Colonic mucosa (tissue), 4 donors: ENCODE data around the gene PRCC. TPM values are rescaled to one million over a fixed set of nuclear protein-coding genes. Genes with fewer than 3 reads are reported as not detected.
A peak's percentile ranks its signal among the peaks of the same experiment; 100 is the strongest.

ENCODE experiments used
- DNase-seq: peaks from one replicate; pipeline ENCODE4 v3.0.0-alpha.2; 2020
- H3K27ac ChIP-seq: fragments of 200-600 bp; one replicate; pipeline ENCODE4 v1.8.0; 2021
- H3K27me3 ChIP-seq: fragments of 200-600 bp; one replicate; pipeline ENCODE4 v1.8.0; 2021
- H3K36me3 ChIP-seq: fragments of 200-600 bp; one replicate; pipeline ENCODE4 v1.8.0; 2021
- H3K4me1 ChIP-seq: fragments of 200-600 bp; one replicate; pipeline ENCODE4 v1.8.0; 2021; ENCODE audit warnings: mild to moderate bottlenecking
- H3K4me3 ChIP-seq: fragments of 200-600 bp; one replicate; pipeline ENCODE4 v1.8.0; 2021
- H3K9ac ChIP-seq, 2 donors: one replicate each; pipeline ENCODE4 v1.7.0; 2013; ENCODE audit warnings: control low read depth in 2 of 2, low read depth in 2 of 2, low read length in 2 of 2
- H3K9me3 ChIP-seq: fragments of 200-600 bp; one replicate; pipeline ENCODE4 v1.8.0; 2021
- CTCF ChIP-seq: fragments of 200-600 bp; IDR thresholded peaks from one replicate; pipeline ENCODE4 v1.8.0; 2022; ENCODE audit warnings: antibody characterized with exemption, mild to moderate bottlenecking
- intact Hi-C: fragments of 100-400 bp; cut with DNase I; formaldehyde crosslinking; loops from one replicate; pipeline ENCODE4 v1.14.1; 2022
- total RNA-seq, 2 donors: library from RNA; stranded (reverse); fragmentation: NEBNext Ultra II Directional in 1 of 2; extraction: Animal tissue kit (Norgen Biotek cat#: 25700) in 1 of 2; gene quantifications; one replicate each; pipeline ENCODE4 v1.2.1, GENCODE V29; 2021
- donor health status: healthy.
- donor health status: DM: no; HTN: no; CAD: no.
- donor health status: DM: no; HTN: no; CAD: no.

Gene PRCC
- total RNA-seq, 2 donors from 2014 or later = 57.1 to 58.7 TPM

GRCh38 chr1:156748670-156749418 is 18.5 kb upstream of the PRCC start:
- Histone ChIP-seq H3K9me3 (no peaks in the 10 kb centered on the region), H3K9ac (peak overlapping the region; percentile 98 to 99), H3K27ac (peak overlapping the region; percentile 94), H3K36me3 (no peaks in the 10 kb centered on the region), H3K27me3 (no peaks in the 10 kb centered on the region), H3K4me1 (peaks cover 27% of the 10 kb centered on the region), H3K4me3 (peak overlapping the region; percentile 95)
- intact Hi-C loops = no loop called here
- peak; percentile 81 for DNase-seq
- no peak for TF ChIP-seq CTCF

GRCh38 chr1:156749419-156750118 is 17.8 kb upstream of the PRCC start:
- Histone ChIP-seq H3K4me3 (peak overlapping the region; percentile 95), H3K27ac (peak overlapping the region; percentile 94), H3K27me3 (no peaks in the 10 kb centered on the region), H3K36me3 (no peaks in the 10 kb centered on the region), H3K4me1 (peaks cover 27% of the 10 kb centered on the region), H3K9ac (peak overlapping the region; percentile 98 to 99), H3K9me3 (no peaks in the 10 kb centered on the region)
- peak; percentile 81 for DNase-seq
- no peak for TF ChIP-seq CTCF
- intact Hi-C loops = no loop called here

GRCh38 chr1:156750191-156750672 is 17.1 kb upstream of the PRCC start:
- Histone ChIP-seq H3K4me3 (peak overlapping the region; percentile 95), H3K9me3 (no peaks in the 10 kb centered on the region), H3K4me1 (peaks cover 27% of the 10 kb centered on the region), H3K36me3 (no peaks in the 10 kb centered on the region), H3K9ac (peak overlapping the region; percentile 98 to 99), H3K27me3 (no peaks in the 10 kb centered on the region), H3K27ac (peak overlapping the region; percentile 94)
- TF ChIP-seq CTCF = no peak
- peak; percentile 73 for DNase-seq
- intact Hi-C loops = no loop called here

- TF ChIP-seq CTCF = no peak
- no peaks in the 10 kb centered on the region for H3K36me3 ChIP-seq
- peak; percentile 50 for DNase-seq
- H3K4me3 ChIP-seq = peak overlapping the region; percentile 95
- H3K27me3 ChIP-seq = no peaks in the 10 kb centered on the region
- peak overlapping the region; percentile 94 for H3K27ac ChIP-seq
- intact Hi-C loops = no loop called here
- H3K4me1 ChIP-seq = peaks cover 27% of the 10 kb centered on the region
- H3K9ac ChIP-seq = peak overlapping the region; percentile 98 to 99
- H3K9me3 ChIP-seq = no peaks in the 10 kb centered on the region
Measured at GRCh38 chr1:156750711-156751450, 16.5 kb upstream of the PRCC start.

- Histone ChIP-seq H3K9ac (peak within 1 kb of the TSS; percentile 99), H3K4me1 (peaks cover 22% of the 10 kb centered on the region), H3K9me3 (no peaks in the 10 kb centered on the region), H3K27ac (peak within 1 kb of the TSS; percentile 94), H3K4me3 (peak within 1 kb of the TSS; percentile 95), H3K36me3 (no peaks in the 10 kb centered on the region), H3K27me3 (no peaks in the 10 kb centered on the region)
- no peak for DNase-seq
- TF ChIP-seq CTCF = no peak
- intact Hi-C loops = no loop called here
Measured at GRCh38 chr1:156751451-156751756, 15.9 kb upstream of the PRCC start, which contains the start of gene HDGF. Gene HDGF, minus strand, starts transcription at chr1:156751675. Its CDS starts 246 bp downstream, at chr1:156751429.
